ENCODE data around the gene ACIN1.

ACIN1 gene

DNA sequence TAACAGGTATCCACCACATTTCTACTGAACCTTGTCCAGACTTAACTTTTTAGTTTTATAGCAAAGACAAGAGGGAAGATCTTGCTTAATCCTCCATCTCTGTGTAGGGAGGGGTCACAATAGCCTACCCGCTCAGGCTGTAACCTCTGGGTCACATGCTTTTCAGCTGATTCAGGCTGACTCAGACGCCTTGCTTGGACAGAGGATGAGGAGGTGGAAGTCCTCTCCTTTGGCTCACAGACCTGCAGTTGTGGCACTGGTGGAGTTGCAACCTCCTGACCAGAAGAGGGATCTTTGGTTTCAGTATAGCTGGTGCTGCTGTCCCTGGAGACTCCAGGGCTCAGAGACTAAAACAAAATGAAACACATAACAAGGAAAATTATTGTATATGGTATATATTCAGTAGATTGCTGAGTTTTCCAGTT lies 16.2 kb downstream of the ACIN1 start:
- DNase-seq (ENCODE audit: low spot score): no peak

- no peak for DNase-seq (ENCODE audit: low spot score)
Measured at GRCh38 chr14:23077962-23078361, 17.0 kb downstream of the ACIN1 start.

DNA sequence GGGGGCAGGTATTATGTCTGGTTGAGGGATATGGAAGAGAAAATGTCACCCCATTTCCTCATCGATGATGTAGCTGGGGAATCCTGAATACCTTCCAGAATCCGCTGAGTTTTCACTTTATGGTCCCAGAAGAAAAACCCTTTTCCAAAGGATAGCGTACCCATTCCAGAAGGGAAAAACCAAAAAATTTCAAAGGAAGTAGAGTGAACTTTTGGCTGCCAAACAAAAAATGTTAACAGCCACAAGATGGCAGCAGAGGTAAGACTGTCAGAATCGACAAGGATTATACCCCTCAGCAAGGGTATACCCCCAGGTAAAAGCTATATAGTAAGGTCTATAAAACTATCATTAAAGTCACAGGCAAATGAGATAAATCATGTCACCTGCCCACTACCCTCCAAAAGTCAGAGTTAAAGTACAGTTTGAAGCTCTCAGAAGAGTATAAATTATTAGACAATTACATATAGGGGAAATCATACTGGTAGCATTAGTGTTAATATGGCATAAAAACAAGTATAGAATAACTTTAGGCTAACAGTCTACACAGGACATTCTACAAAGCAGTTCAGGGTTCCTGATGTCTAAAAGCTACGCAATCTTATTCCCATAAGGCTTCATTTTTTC lies 18.0 kb downstream of the ACIN1 start:
- no peak for DNase-seq (ENCODE audit: low spot score)

- DNase-seq (ENCODE audit: low spot score): no peak
Measured at GRCh38 chr14:23074906-23075305, 20.0 kb downstream of the ACIN1 start.

DNA sequence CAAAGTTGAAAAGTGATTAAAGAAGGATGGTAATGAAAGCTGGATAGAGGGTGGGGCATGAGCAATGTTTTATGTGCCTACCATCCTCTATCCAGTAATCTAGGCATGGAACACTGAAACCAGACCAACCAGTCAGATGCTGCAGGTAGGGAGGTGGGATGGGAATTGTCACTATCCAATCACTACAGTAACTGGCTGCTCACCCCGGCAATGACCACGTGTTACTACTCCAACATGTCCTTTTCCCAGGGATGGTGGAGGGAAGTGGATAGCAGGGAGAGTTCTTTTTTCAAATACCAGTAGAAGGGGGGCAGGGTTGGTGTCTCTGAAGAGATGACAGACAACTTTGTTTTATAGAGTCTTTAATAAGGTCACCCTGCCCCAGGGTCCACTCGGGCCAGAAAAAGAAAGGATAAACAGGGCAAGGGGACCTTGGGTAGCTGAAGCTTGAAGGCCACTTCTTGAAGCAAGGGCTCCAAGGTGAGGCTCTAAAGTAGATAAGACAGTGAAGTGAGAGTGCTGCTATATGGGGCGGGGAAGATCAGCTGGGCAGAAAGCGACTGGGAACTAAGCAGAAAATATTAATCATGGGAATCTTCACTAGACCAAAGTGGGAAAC lies 22.9 kb downstream of the ACIN1 start:
- no peak for DNase-seq (ENCODE audit: low spot score)

DNA sequence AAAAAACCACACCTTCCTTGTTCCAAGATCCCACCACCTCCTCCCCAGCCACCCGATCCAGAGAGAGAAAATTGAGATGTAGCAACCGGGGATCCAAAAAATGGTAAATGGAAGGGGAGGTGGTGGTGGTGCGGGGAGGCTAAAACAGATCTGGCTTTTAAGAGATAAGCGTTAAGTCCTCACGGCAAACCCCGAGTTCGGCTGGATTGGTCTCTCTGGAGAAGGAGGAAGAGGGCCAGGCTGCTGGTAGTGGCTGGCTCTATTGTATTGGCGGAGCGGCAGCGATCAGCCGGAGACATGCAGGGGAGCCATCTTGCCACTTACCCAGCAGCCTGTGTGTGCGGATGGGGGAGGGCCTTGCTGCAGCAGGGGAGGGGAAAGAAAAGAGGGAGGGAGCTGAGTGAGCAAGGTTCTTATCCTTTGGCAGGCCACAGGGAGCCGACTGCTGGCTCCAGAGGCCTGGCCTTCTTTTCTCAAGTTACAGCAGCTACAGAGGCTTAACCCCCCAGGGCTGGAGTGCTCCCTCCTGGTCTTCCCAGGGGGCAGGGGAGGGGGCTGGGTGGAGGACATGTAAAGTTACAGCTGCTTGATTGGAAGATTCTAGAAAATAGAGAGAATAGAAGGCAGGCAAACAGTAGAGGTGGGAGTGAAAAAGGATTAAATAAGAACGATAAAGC lies 23.6 kb downstream of the ACIN1 start:
- DNase-seq (ENCODE audit: low spot score): peak; percentile 81

GRCh38 chr14:23070262-23071129 lies 24.4 kb downstream of the ACIN1 start:
- DNase-seq (ENCODE audit: low spot score): no peak

GRCh38 chr14:23069413-23069806 lies 25.5 kb downstream of the ACIN1 start:
- no peak for DNase-seq (ENCODE audit: low spot score)

- peak; percentile 86 for DNase-seq (ENCODE audit: low spot score)
Measured at GRCh38 chr14:23068789-23069412, 26.0 kb downstream of the ACIN1 start.

- no peak for DNase-seq (ENCODE audit: low spot score)
Measured at GRCh38 chr14:23067847-23068788, 26.8 kb downstream of the ACIN1 start.

- DNase-seq (ENCODE audit: low spot score): no peak
Measured at GRCh38 chr14:23066855-23067744, 27.8 kb downstream of the ACIN1 start.

DNA sequence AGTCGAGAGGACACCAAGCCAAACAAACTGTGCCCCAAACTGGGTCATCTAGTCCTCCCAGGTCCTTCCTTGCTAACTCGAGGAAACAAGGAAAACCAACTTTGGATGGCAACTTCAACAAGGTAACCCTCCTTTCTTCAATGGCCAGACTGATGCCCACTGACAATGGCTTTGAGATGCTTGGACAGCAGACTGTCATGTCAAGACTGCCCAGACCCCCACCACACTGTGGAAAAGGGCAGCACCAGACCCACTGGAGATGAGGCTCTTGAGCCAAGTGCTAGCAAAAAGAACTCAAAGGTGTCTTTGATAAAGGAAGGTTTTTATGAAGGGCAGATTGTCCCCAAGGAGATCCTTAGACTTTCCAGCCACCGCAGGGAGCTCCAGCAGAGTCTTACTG lies 28.6 kb downstream of the ACIN1 start:
- no peak for DNase-seq (ENCODE audit: low spot score)

DNA sequence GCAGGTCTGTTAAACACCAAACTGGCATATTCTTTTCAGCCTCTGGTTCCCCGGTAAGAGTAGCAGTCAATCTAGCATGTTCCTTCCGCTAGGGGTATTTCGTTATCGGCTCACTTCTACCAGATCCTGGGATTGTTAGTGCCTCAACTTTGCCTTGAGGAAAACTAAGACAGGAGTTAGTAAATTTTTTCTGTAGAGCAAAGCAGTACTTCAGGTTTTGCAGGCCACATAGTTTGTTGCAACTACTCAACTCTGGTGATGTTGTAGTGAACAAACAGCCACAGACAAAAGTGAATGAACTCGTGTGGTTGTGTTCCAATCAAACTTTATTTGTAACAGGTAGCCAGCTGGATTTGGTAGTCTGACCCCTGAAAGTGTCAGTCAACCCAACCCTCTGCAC lies 31.3 kb downstream of the ACIN1 start:
- no peak for DNase-seq (ENCODE audit: low spot score)

DNA sequence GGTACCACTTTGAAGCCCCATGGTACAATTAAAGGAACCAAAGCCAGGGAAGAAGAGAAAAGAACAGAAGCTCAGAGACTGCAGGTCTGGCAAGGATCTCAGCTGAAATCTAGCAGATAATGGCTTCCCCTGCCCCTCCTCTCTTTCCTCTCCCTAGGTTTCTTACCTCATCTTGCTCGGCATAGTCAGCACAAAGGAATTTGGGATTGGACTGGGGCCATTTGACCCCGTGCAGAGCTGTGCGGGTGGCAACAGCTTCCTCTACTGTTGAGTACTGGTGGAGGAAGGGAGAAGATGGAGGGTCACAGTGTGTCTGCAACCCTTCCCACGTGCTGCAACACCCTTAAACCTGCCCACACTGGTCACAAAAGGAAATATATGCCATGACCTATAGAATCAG lies 32.9 kb downstream of the ACIN1 start:
- peak; percentile 82 for DNase-seq (ENCODE audit: low spot score)

GRCh38 chr14:23060536-23061260 lies 34.2 kb downstream of the ACIN1 start:
- DNase-seq (ENCODE audit: low spot score): no peak

- DNase-seq (ENCODE audit: low spot score): no peak
Measured at GRCh38 chr14:23058654-23059504, 36.1 kb downstream of the ACIN1 start.

- peak; percentile 98 for DNase-seq (ENCODE audit: low spot score)
Measured at GRCh38 chr14:23057757-23058653, 36.9 kb downstream of the ACIN1 start.

All from HuH-7.5 (cell line).